Right kidney (tissue), 9 donors: Measurements from ENCODE around the gene TYRO3.

Experiments
- DNase-seq: peaks from one replicate; pipeline ENCODE4 v3.0.0-alpha.2; 2016
- long read RNA-seq, 8 donors: transcript quantifications; one replicate each; lab custom pipeline, GENCODE V29; 2026

Gene TYRO3
- long read RNA-seq, donor 1, full-length matches to known transcripts, result 44 of 44 reads
- long read RNA-seq, donor 1, partial matches to known transcripts, result 0 of 44 reads
- long read RNA-seq, donor 1, other reads (novel, unspliced or antisense), result 0 of 44 reads
- long read RNA-seq, donor 2, full-length matches to known transcripts, result 27 of 27 reads
- long read RNA-seq, donor 2, partial matches to known transcripts, result 0 of 27 reads
- long read RNA-seq, donor 2, other reads (novel, unspliced or antisense), result 0 of 27 reads
- long read RNA-seq, donor 3, full-length matches to known transcripts, result 21 of 21 reads
- long read RNA-seq, donor 3, partial matches to known transcripts, result 0 of 21 reads
- long read RNA-seq, donor 3, other reads (novel, unspliced or antisense), result 0 of 21 reads
- long read RNA-seq, donor 4, full-length matches to known transcripts, result 47 of 53 reads
- long read RNA-seq, donor 4, partial matches to known transcripts, result 6 of 53 reads
- long read RNA-seq, donor 4, other reads (novel, unspliced or antisense), result 0 of 53 reads
- long read RNA-seq, donor 5, full-length matches to known transcripts, result 32 of 37 reads
- long read RNA-seq, donor 5, partial matches to known transcripts, result 5 of 37 reads
- long read RNA-seq, donor 5, other reads (novel, unspliced or antisense), result 0 of 37 reads
- long read RNA-seq, donor 6, full-length matches to known transcripts, result 59 of 73 reads
- long read RNA-seq, donor 6, partial matches to known transcripts, result 14 of 73 reads
- long read RNA-seq, donor 6, other reads (novel, unspliced or antisense), result 0 of 73 reads
- long read RNA-seq, donor 7, result 0 reads
- long read RNA-seq, donor 8, full-length matches to known transcripts, result 32 of 32 reads
- long read RNA-seq, donor 8, partial matches to known transcripts, result 0 of 32 reads
- long read RNA-seq, donor 8, other reads (novel, unspliced or antisense), result 0 of 32 reads

GRCh38 chr15:41558400-41559238 lies at the start of gene TYRO3:
TYRO3 (plus strand) TSS chr15:41559212; CDS start chr15:41559258, 46 bp downstream.
- peak; percentile 54 for DNase-seq

GRCh38 chr15:41510728-41511127 lies 48.3 kb upstream of the TYRO3 start:
- DNase-seq, result no peak

- DNase-seq, result peak; percentile 60
These were observed 47.6 kb upstream of the TYRO3 start for GRCh38 chr15:41511331-41511898.

- DNase-seq, result no peak
These were observed 47.1 kb upstream of the TYRO3 start for GRCh38 chr15:41511899-41512369.

- DNase-seq, result peak; percentile 50
These were observed 46.5 kb upstream of the TYRO3 start for GRCh38 chr15:41512512-41512939.

- peak; percentile 56 for DNase-seq
These were observed 46.0 kb upstream of the TYRO3 start for GRCh38 chr15:41512940-41513505.

GRCh38 chr15:41513506-41514227 lies 45.3 kb upstream of the TYRO3 start, which contains the start of gene LTK:
LTK (minus strand) TSS chr15:41513827; CDS start chr15:41513709, 118 bp downstream.
- DNase-seq, result peak; percentile 67

- DNase-seq, result no peak
These were observed 41.0 kb upstream of the TYRO3 start for GRCh38 chr15:41517895-41518449.

- DNase-seq, result no peak
These were observed 38.4 kb upstream of the TYRO3 start for GRCh38 chr15:41520636-41521035.

- DNase-seq, result no peak
These were observed 37.4 kb upstream of the TYRO3 start for GRCh38 chr15:41521614-41522013.

- DNase-seq, result no peak
These were observed 35.9 kb upstream of the TYRO3 start for GRCh38 chr15:41523097-41523496.

GRCh38 chr15:41530363-41530956 lies 28.6 kb upstream of the TYRO3 start:
- DNase-seq, result no peak

GRCh38 chr15:41535544-41535943 lies 23.5 kb upstream of the TYRO3 start:
- DNase-seq, result no peak

GRCh38 chr15:41536866-41537265 lies 22.1 kb upstream of the TYRO3 start:
- no peak for DNase-seq

- no peak for DNase-seq
These were observed 15.5 kb upstream of the TYRO3 start for GRCh38 chr15:41543521-41543870.

GRCh38 chr15:41544650-41545015 lies 14.4 kb upstream of the TYRO3 start:
- no peak for DNase-seq

- no peak for DNase-seq
These were observed 13.8 kb upstream of the TYRO3 start for GRCh38 chr15:41545218-41545617.

GRCh38 chr15:41546851-41547786 lies 11.9 kb upstream of the TYRO3 start:
- no peak for DNase-seq
